ENCODE data around the gene SAPCD2. TPM values are rescaled to one million over a fixed set of nuclear protein-coding genes. Genes with fewer than 3 reads are reported as not detected.
A peak's percentile ranks its signal among the peaks of the same experiment; 100 is the strongest.

The SAPCD2 gene
- total and polyA plus RNA-seq, 2 of the 8 experiments (the other 6 are each of a cell fraction or from before 2014, with no cell fraction given), result 12.7 to 32.1 TPM

DNA sequence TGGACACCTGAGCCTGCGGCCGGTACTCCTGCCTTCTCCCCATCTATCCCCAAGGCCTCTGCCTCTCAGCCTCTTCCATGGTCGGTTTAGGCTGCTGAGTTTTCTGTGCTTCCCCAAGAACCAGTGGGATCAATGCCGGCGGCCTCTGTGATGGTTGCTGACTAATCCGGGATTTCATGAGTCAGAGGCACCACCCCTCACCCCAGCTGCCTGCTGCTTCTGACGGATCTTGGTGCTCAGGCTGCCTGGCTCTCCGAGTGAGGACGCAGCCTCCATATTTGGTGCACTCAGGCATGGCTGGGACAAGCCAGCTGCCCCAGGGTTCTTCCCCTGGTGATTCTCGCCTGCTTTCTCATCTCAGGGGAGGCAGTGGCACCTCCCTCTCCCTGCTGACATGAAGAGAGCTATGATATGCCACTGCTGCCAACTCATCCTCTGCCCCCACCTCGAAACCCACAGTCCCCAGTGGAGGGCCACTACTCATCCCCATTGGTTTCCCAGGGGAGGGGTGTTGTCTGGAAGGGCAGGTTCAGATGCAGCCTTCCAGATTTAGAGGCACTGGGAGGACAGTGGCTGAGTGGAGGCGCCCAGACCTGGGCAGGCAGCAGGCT, 13.1 kb upstream of the SAPCD2 start:
- H3K4me1 ChIP-seq (replicated peaks in 1 of 4; ENCODE audit: control insufficient read depth in 3 of 4, insufficient read depth in 4 of 4, low read length in 3 of 4), result peaks cover 0 to 18% (median 8%) of the 10 kb centered on the region in 4 experiments; a peak in 6 of 7 replicates
- peaks cover 0 to 7% of the 10 kb centered on the region in 2 experiments for H4K20me1 ChIP-seq (replicated peaks in 1 of 2; ENCODE audit: control insufficient read depth in 1 of 2, insufficient read depth in 2 of 2, low read length in 2 of 2)
- H2BK5ac ChIP-seq (ENCODE audit: low read depth, low read length), result no peak overlapping the region
- H3K27ac ChIP-seq (ENCODE audit: low read depth, low read length), result no peak overlapping the region
- H3K4ac ChIP-seq (replicated peaks; ENCODE audit: insufficient read length, low read depth, low read length), result no peak overlapping the region
- no peak overlapping the region for H3K14ac ChIP-seq (ENCODE audit: insufficient read length)
- no peak overlapping the region for H3K9ac ChIP-seq (replicated peaks in 1 of 4; ENCODE audit: extremely low read depth in 1 of 4, low read depth in 3 of 4, low read length in 3 of 4)
- ChIA-PET CTCF (ENCODE audit: partially characterized antibody) (interaction anchor here (0.8 to 2.2 kb wide), 11 partner anchors 9 to 153 kb away, joined by 3 to 13 read pairs (median 4); partner anchors contain the start of gene TMEM210), POLR2A (ENCODE audit: partially characterized antibody) (interaction anchor here (0.7 to 1.2 kb wide), 2 partner anchors 13 to 65 kb away, joined by 3 read pairs; partner anchors contain the start of gene SAPCD2)
- TF ChIP-seq BACH1 (IDR thresholded peaks at IDR 0.05; ENCODE audit: low read length) (peak; percentile 92), KDM1A (IDR thresholded peaks at IDR 0.05; ENCODE audit: borderline replicate concordance, low read length) (no peak), CBX5 (IDR thresholded peaks at IDR 0.05; ENCODE audit: low read depth, low read length) (no peak), MAFK (IDR thresholded peaks at IDR 0.05; ENCODE audit: low read depth, low read length) (peak; percentile 68; the same call in 1 of the 2 replicates)
- no peak for FAIRE-seq
- H2AFZ ChIP-seq (ENCODE audit: low read length), result no peak overlapping the region
- no peaks in the 10 kb centered on the region for H3K79me2 ChIP-seq (ENCODE audit: control insufficient read depth in 1 of 2, insufficient read depth in 2 of 2, low read length in 2 of 2)
- H3K18ac ChIP-seq (ENCODE audit: extremely low read depth, low read length), result no peak overlapping the region
- H3K56ac ChIP-seq (replicated peaks; ENCODE audit: insufficient read length, low read depth, low read length), result no peak overlapping the region
- DNase-seq (ENCODE audit: low read depth in 1 of 2, low spot score in 2 of 2), result no peak
- no peak overlapping the region for H3K4me3 ChIP-seq (ENCODE audit: extremely low read depth in 1 of 4, insufficient read depth in 2 of 4, low read depth in 3 of 4, low read length in 4 of 4)
- no peaks in the 10 kb centered on the region for H3K9me3 ChIP-seq (ENCODE audit: insufficient read depth in 2 of 2, low read depth in 1 of 2, low read length in 1 of 2)
- H3K79me1 ChIP-seq (ENCODE audit: low read depth, low read length), result no peaks in the 10 kb centered on the region
- no peak overlapping the region for H4K5ac ChIP-seq (ENCODE audit: insufficient read length, low read depth, low read length)
- no peak overlapping the region for H2BK12ac ChIP-seq (ENCODE audit: low read depth, low read length)
- no peak overlapping the region for H2BK15ac ChIP-seq (ENCODE audit: low read length)
- no peaks in the 10 kb centered on the region for H3K36me3 ChIP-seq (ENCODE audit: control insufficient read depth in 2 of 4, insufficient read depth in 4 of 4, low read length in 3 of 4)
- H3K23ac ChIP-seq (ENCODE audit: insufficient read length), result no peak overlapping the region
- no peak overlapping the region for H3K4me2 ChIP-seq (ENCODE audit: insufficient read depth in 1 of 2, low read depth in 2 of 2, low read length in 2 of 2)
- H2BK20ac ChIP-seq (ENCODE audit: low read length), result no peak overlapping the region
- no peak overlapping the region for H4K8ac ChIP-seq (ENCODE audit: extremely low read depth, insufficient read depth, low read length)
- no peak overlapping the region for H2AK5ac ChIP-seq (ENCODE audit: low read depth, low read length)
- 77% methylated on average over 11 of the region's 12 CpGs; no CpG with 5 or more reads in 1 of the 2 experiments for WGBS, 2 experiments (ENCODE audit: extremely low coverage in 1 of 2, insufficient coverage in 1 of 2, insufficient read length in 1 of 2, insufficient replicate concordance in 2 of 2, low coverage in 1 of 2, low lambda C conversion rate in 2 of 2, missing lambda C conversion rate in 1 of 2)
- peaks cover 17% of the 10 kb centered on the region; the same call in 1 of the 2 replicates for H3K23me2 ChIP-seq (ENCODE audit: low read depth, low read length)
- no peak overlapping the region for H4K91ac ChIP-seq (replicated peaks; ENCODE audit: insufficient read length, low read length)
- H2BK120ac ChIP-seq (replicated peaks; ENCODE audit: low read depth, low read length), result no peak overlapping the region
- peaks cover 8 to 33% (median 19%) of the 10 kb centered on the region in 4 experiments for H3K27me3 ChIP-seq (replicated peaks in 1 of 4; ENCODE audit: control insufficient read depth in 3 of 4, extremely low read depth in 1 of 4, insufficient read depth in 3 of 4, low read length in 3 of 4)
